B cell (primary cell): ENCODE data around the gene TEAD3. TPM values are rescaled to one million over a fixed set of nuclear protein-coding genes. Genes with fewer than 3 reads are reported as not detected.

Experiments used
- ATAC-seq: fragments of 200-7000 bp; cut with Tn5 transposase; one replicate; pipeline ENCODE4 v1.10.0; 2021; ENCODE audit warnings: low read depth, mild to moderate bottlenecking, moderate number of reproducible peaks, moderate library complexity
- CTCF ChIA-PET: fragments of 350-600 bp; sonication (Branson Sonifier 250); formaldehyde crosslinking; loops from one replicate; lab custom pipeline; 2021; ENCODE audit warnings: antibody characterized with exemption, inconsistent platforms; lab: Charles Lee
- POLR2A ChIA-PET: fragments of 350-600 bp; sonication (Branson Sonifier 250); formaldehyde crosslinking; loops from one replicate; lab custom pipeline; 2021; ENCODE audit warnings: antibody characterized with exemption; lab: Charles Lee
- DNase-seq: peaks from one replicate; pipeline ENCODE4 v3.0.0; 2013
- H2AFZ ChIP-seq: 2 replicates; pipeline ENCODE4 v1.6.1; 2012; ENCODE audit warnings: mild to moderate bottlenecking, low read depth, low read length; ENCODE audit not compliant: insufficient read depth, poor library complexity, severe bottlenecking
- H3K27ac ChIP-seq, 2 donors: 1 replicate in 1 of 2; 2 replicates in 1 of 2; pipeline ENCODE4 v1.5.1; 2012 to 2013; ENCODE audit warnings: low read length in 2 of 2, mild to moderate bottlenecking in 2 of 2, moderate library complexity in 1 of 2
- H3K27me3 ChIP-seq, 4 experiments: fragments of 200-600 bp in 1 of 4; sonication (generic) in 1 of 4; replicated peaks in 1 of 4; 1 replicate in 2 of 4; 2 replicates in 2 of 4; pipeline versions ENCODE4 v1.6.1 to v1.7.0; 2013 to 2016; ENCODE audit warnings: low read length in 3 of 4, mild to moderate bottlenecking in 2 of 4, mixed read lengths in 1 of 4, moderate library complexity in 1 of 4; ENCODE audit not compliant: insufficient read depth in 4 of 4, control insufficient read depth in 3 of 4; ENCODE audit errors: control extremely low read depth in 1 of 4
- H3K36me3 ChIP-seq, 2 experiments: replicated peaks in 1 of 2; 1 replicate in 1 of 2; 2 replicates in 1 of 2; pipeline versions ENCODE4 v1.6.1 to v1.7.1; 2013; ENCODE audit warnings: low read length in 1 of 2; ENCODE audit not compliant: insufficient read depth in 2 of 2, control insufficient read depth in 1 of 2; ENCODE audit errors: control extremely low read depth in 1 of 2, extremely low read depth in 1 of 2
- H3K4me1 ChIP-seq, 2 donors: fragments of 200-600 bp in 1 of 2; sonication (generic) in 1 of 2; 1 replicate in 1 of 2; 2 replicates in 1 of 2; pipeline versions ENCODE4 v1.5.1 to v1.6.1; 2013 to 2017; ENCODE audit warnings: low read length in 2 of 2; ENCODE audit not compliant: control insufficient read depth in 2 of 2, insufficient read depth in 2 of 2
- H3K4me2 ChIP-seq: replicated peaks from 2 replicates; pipeline ENCODE3; 2012; ENCODE audit warnings: mild to moderate bottlenecking, low read depth, low read length; ENCODE audit not compliant: poor library complexity, severe bottlenecking
- H3K4me3 ChIP-seq, 5 experiments: fragments of 200-600 bp in 1 of 5; sonication (generic) in 1 of 5; 1 replicate in 3 of 5; 2 replicates in 2 of 5; pipeline versions ENCODE4 v1.5.1 to v1.7.0; 2011 to 2016; ENCODE audit warnings: low read length in 4 of 5, mild to moderate bottlenecking in 4 of 5, low read depth in 2 of 5, control low read depth in 1 of 5, moderate library complexity in 1 of 5; ENCODE audit not compliant: insufficient read depth in 1 of 5; ENCODE audit errors: control extremely low read depth in 1 of 5, extremely low read depth in 1 of 5
- H3K79me2 ChIP-seq: fragments of 200-600 bp; sonication (generic); one replicate; pipeline ENCODE4 v1.6.0; 2016; ENCODE audit warnings: low read length; ENCODE audit not compliant: control insufficient read depth, insufficient read depth
- H3K9ac ChIP-seq: fragments of 200-600 bp; sonication (generic); 2 replicates; pipeline ENCODE4 v1.6.1; 2017; ENCODE audit warnings: mild to moderate bottlenecking, low read length, moderate library complexity
- H3K9me3 ChIP-seq, 3 donors: one replicate each; pipeline versions ENCODE4 v1.6.1 to v1.7.1; 2013; ENCODE audit warnings: low read length in 2 of 3; ENCODE audit not compliant: control insufficient read depth in 2 of 3, insufficient read depth in 1 of 3; ENCODE audit errors: control extremely low read depth in 1 of 3
- H4K20me1 ChIP-seq: 2 replicates; pipeline ENCODE4 v1.6.0; 2012; ENCODE audit warnings: mild to moderate bottlenecking, low read length; ENCODE audit not compliant: insufficient read depth, control insufficient read depth, poor library complexity, severe bottlenecking
- H3K27ac Mint-ChIP-seq: one replicate; pipeline ENCODE4 v1.8.0; 2021; ENCODE audit warnings: mixed read lengths
- H3K27me3 Mint-ChIP-seq: one replicate; pipeline ENCODE4 v1.8.0; 2021; ENCODE audit warnings: mixed read lengths
- H3K4me1 Mint-ChIP-seq: one replicate; pipeline ENCODE4 v1.8.0; 2021; ENCODE audit warnings: mixed read lengths
- H3K4me3 Mint-ChIP-seq: one replicate; pipeline ENCODE4 v1.8.0; 2021; ENCODE audit warnings: mixed read lengths
- H3K9me3 Mint-ChIP-seq: one replicate; pipeline ENCODE4 v1.8.0; 2022; ENCODE audit warnings: mixed read lengths; ENCODE audit not compliant: insufficient read depth
- CTCF ChIP-seq: fragments of 200-600 bp; IDR thresholded peaks from one replicate; pipeline ENCODE4 v1.8.0; 2022; ENCODE audit warnings: antibody characterized with exemption, mild to moderate bottlenecking
- EZH2 ChIP-seq: IDR thresholded peaks from 2 replicates; pipeline ENCODE4 v1.6.1; 2012; ENCODE audit warnings: borderline replicate concordance, low read depth, mild to moderate bottlenecking, moderate library complexity, low read length; ENCODE audit not compliant: insufficient read depth, poor library complexity, severe bottlenecking
- WGBS: methylation state at CpG from one replicate; pipeline ENCODE4 v1.1.5; 2013; ENCODE audit warnings: missing lambda C conversion rate; ENCODE audit not compliant: insufficient coverage; 5-methylcytosine and 5-hydroxymethylcytosine counted together
- intact Hi-C: fragments of 100-400 bp; cut with micrococcal nuclease; formaldehyde crosslinking; loops from one replicate; pipeline ENCODE4 v1.10.0; 2022
- polyA plus RNA-seq: library from polyadenylated mRNA; depleted of rRNA; stranded (reverse); fragments of >200 nt; gene quantifications from 2 replicates; pipeline ENCODE4 v1.2.3, GENCODE V29; 2012
- total RNA-seq, 2 donors: library from RNA; stranded (reverse); fragments of 120-200 nt in 1 of 2; gene quantifications; 1 replicate in 1 of 2; 2 replicates in 1 of 2; pipeline versions ENCODE4 v1.2.3 to v1.2.4, GENCODE V29; 2013 to 2022

The TEAD3 gene
- total and polyA plus RNA-seq, 2 donors (not counting 1 experiment from before 2014, with no cell fraction given), result 0.17 TPM; not detected in 1

GRCh38 chr6:35468181-35468979, 28.5 kb downstream of the TEAD3 start, which contains the start of gene RPL10A:
Gene RPL10A, plus strand, starts transcription at chr6:35468401. Its CDS starts 34 bp downstream, at chr6:35468435.
- H3K27ac ChIP-seq, result peak within 1 kb of the TSS; percentile 91 to 92
- Mint-ChIP-seq H3K4me3 (peak within 1 kb of the TSS; percentile 99), H3K27ac (peak within 1 kb of the TSS; percentile 99), H3K27me3 (no peaks in the 10 kb centered on the region), H3K9me3 (no peaks in the 10 kb centered on the region), H3K4me1 (peaks cover 42% of the 10 kb centered on the region)
- ATAC-seq (peak; percentile 91), DNase-seq (peak; percentile 98)
- peak within 1 kb of the TSS; percentile 82 for H3K4me2 ChIP-seq
- H3K9me3 ChIP-seq, result no peaks in the 10 kb centered on the region
- under 1% methylated on average over 86 of the region's 86 CpGs for WGBS
- peaks cover 25% of the 10 kb centered on the region for H4K20me1 ChIP-seq
- peak within 1 kb of the TSS; percentile 88 for H3K9ac ChIP-seq
- ChIA-PET CTCF (interaction anchor here (1.0 to 7.9 kb wide), 8 partner anchors 16 to 172 kb away, joined by 4 to 127 read pairs (median 7); partner anchors contain the start of genes DEF6, FANCE and PPARD), POLR2A (interaction anchor here (0.9 to 2.3 kb wide), 7 partner anchors 16 to 166 kb away, joined by 3 to 19 read pairs (median 3); partner anchors contain the start of genes FANCE, PPARD and TEAD3)
- peaks cover 2 to 42% of the 10 kb centered on the region in 2 experiments for H3K36me3 ChIP-seq
- TF ChIP-seq CTCF (peak; percentile 91), EZH2 (no peak)
- H3K4me3 ChIP-seq, result peak within 1 kb of the TSS; percentile 51 to 95 (median 87)
- intact Hi-C loops, result loop anchor here (1.0 to 5.0 kb wide), 5 partner anchors 16 to 264 kb away; partner anchors contain the start of genes DEF6, FANCE, PPARD and TEAD3
- peaks cover 8% of the 10 kb centered on the region for H3K79me2 ChIP-seq
- H3K4me1 ChIP-seq, result peaks cover 19 to 34% of the 10 kb centered on the region in 2 donors
- no peaks in the 10 kb centered on the region for H3K27me3 ChIP-seq
- peak within 1 kb of the TSS; percentile 96 for H2AFZ ChIP-seq
